A549 (cell line): ENCODE measurements around the gene MYO18A. TPM values are rescaled to one million over a fixed set of nuclear protein-coding genes. Genes with fewer than 3 reads are reported as not detected.
A peak's percentile ranks its signal among the peaks of the same experiment; 100 is the strongest.

Experiments
- ATAC-seq, 2 experiments: fragments of 200-7000 bp in 1 of 2; fragments of >200 bp in 1 of 2; cut with Nextera tagmentation in 1 of 2; cut with Tn5 transposase in 1 of 2; 3 replicates each; pipeline versions ENCODE4 v1.8.0 to v1.9.1; 2018 to 2020; ENCODE audit warnings: mild to moderate bottlenecking in 1 of 2, moderate library complexity in 1 of 2
- CTCF ChIA-PET: fragments of 300-600 bp; sonication (Branson Sonifier 250); formaldehyde crosslinking; extraction: SDS; loops from one replicate; lab custom pipeline; 2021; ENCODE audit warnings: antibody characterized with exemption, inconsistent platforms; lab: Yijun Ruan, JAX
- POLR2A ChIA-PET: fragments of 350-600 bp; formaldehyde crosslinking; extraction: SDS; loops from one replicate; lab custom pipeline; 2021; ENCODE audit warnings: antibody characterized with exemption, inconsistent platforms; lab: Yijun Ruan, JAX
- DNase-seq, 2 experiments: peaks; one replicate each; pipeline versions ENCODE4 v3.0.0 to v3.0.0-alpha.2; 2011 to 2016; ENCODE audit warnings: low read depth in 1 of 2, low spot score in 1 of 2
- FAIRE-seq: peaks from 2 replicates; lab custom pipeline; 2011; peaks lifted over from hg19 to GRCh38; lab: Jason Lieb, UNC
- H3K27ac ChIP-seq, 2 experiments: fragments of >200 bp; sonication (Bioruptor Twin); formaldehyde crosslinking; 3 replicates each; pipeline ENCODE4 v1.5.1; 2016 to 2017
- H3K4me1 ChIP-seq: fragments of >200 bp; sonication (Bioruptor Twin); formaldehyde crosslinking; 3 replicates; pipeline ENCODE4 v1.6.1; 2016
- H3K4me2 ChIP-seq: fragments of >200 bp; sonication (Bioruptor Twin); formaldehyde crosslinking; 3 replicates; pipeline ENCODE4 v1.6.1; 2016
- H3K4me3 ChIP-seq: fragments of >200 bp; sonication (Bioruptor Twin); formaldehyde crosslinking; 3 replicates; pipeline ENCODE4 v1.5.1; 2016
- H3K9me3 ChIP-seq: fragments of >200 bp; sonication (Bioruptor Twin); formaldehyde crosslinking; 3 replicates; pipeline ENCODE4 v1.6.1; 2016
- BCL3 ChIP-seq: fragments of >200 bp; sonication (Bioruptor Twin); formaldehyde crosslinking; IDR thresholded peaks from 3 replicates; pipeline ENCODE4 v1.6.1; 2016
- CBX8 ChIP-seq: fragments of 200-600 bp; sonication (generic); IDR thresholded peaks from 2 replicates; pipeline ENCODE4 v1.6.1; 2016
- EHF ChIP-seq: fragments of 250-450 bp; sonication (Bioruptor Pico); IDR thresholded peaks from 2 replicates; pipeline ENCODE4 v1.5.0; 2020; ENCODE audit warnings: mild to moderate bottlenecking
- GATA3 ChIP-seq: IDR thresholded peaks from 2 replicates; pipeline ENCODE4 v1.6.1; 2012; ENCODE audit warnings: borderline replicate concordance
- HDAC2 ChIP-seq: fragments of 200-600 bp; sonication (generic); IDR thresholded peaks from 2 replicates; pipeline ENCODE4 v1.6.1; 2016
- HOXB5 ChIP-seq: fragments of 250-450 bp; sonication (Bioruptor Pico); IDR thresholded peaks from 2 replicates; pipeline ENCODE4 v1.5.0; 2020; ENCODE audit warnings: mild to moderate bottlenecking, moderate library complexity
- JUN ChIP-seq, 2 experiments: fragments of >200 bp; sonication (Bioruptor Twin); formaldehyde crosslinking; IDR thresholded peaks; 2 replicates in 1 of 2; 3 replicates in 1 of 2; pipeline ENCODE4 v1.6.1; 2016 to 2017
- MAX ChIP-seq: IDR thresholded peaks from 2 replicates; pipeline ENCODE4 v1.6.1; 2012
- MAZ ChIP-seq: fragments of 150-350 bp; IDR thresholded peaks from 2 replicates; pipeline ENCODE4 v1.6.1; 2014; ENCODE audit warnings: antibody characterized with exemption, low read depth, low read length, borderline replicate concordance
- MYC ChIP-seq: IDR thresholded peaks from 2 replicates; pipeline ENCODE4 v1.6.1; 2012; ENCODE audit warnings: mild to moderate bottlenecking, inconsistent platforms, low read length, improper control_type of control experiment, borderline replicate concordance
- NPAS2 ChIP-seq: fragments of 250-450 bp; sonication (Bioruptor Pico); IDR thresholded peaks from 2 replicates; pipeline ENCODE4 v1.8.0; 2022; ENCODE audit warnings: mild to moderate bottlenecking, moderate library complexity, borderline replicate concordance
- PBX3 ChIP-seq: IDR thresholded peaks from 2 replicates; pipeline ENCODE4 v1.6.1; 2012
- POLR2A ChIP-seq: IDR thresholded peaks from 2 replicates; pipeline ENCODE4 v1.6.1; 2012; ENCODE audit warnings: mild to moderate bottlenecking, low read length
- REST ChIP-seq: fragments of 200-600 bp; sonication (generic); IDR thresholded peaks from 2 replicates; pipeline ENCODE4 v1.6.1; 2016; ENCODE audit warnings: antibody characterized with exemption, mild to moderate bottlenecking, moderate library complexity
- ZNF302 ChIP-seq: fragments of 250-450 bp; sonication (Bioruptor Pico); IDR thresholded peaks from 2 replicates; pipeline ENCODE4 v1.9.0; 2021; ENCODE audit warnings: inconsistent platforms, mild to moderate bottlenecking, moderate library complexity
- WGBS: methylation state at CpG from one replicate; pipeline ENCODE4 v1.1.6; 2017; ENCODE audit errors: missing lambda C conversion rate; 5-methylcytosine and 5-hydroxymethylcytosine counted together
- polyA plus RNA-seq, 4 experiments: library from polyadenylated mRNA; depleted of rRNA in 3 of 4; stranded (reverse); fragments of >200 nt; fragmentation: RNase III in 1 of 4; extraction: RNeasy Plus Mini Kit Qiagen cat#74134 plus additional on column Dnase treatment in 1 of 4; gene quantifications; 2 replicates in 3 of 4; 3 replicates in 1 of 4; pipeline ENCODE4 v1.2.3, GENCODE V29; 2011 to 2017

Gene MYO18A
- polyA plus RNA-seq, 2 of the 4 experiments (the other 2 are of a cell fraction), result 12.3 to 28.4 TPM

GRCh38 chr17:29180788-29181160, 576 bp upstream of the MYO18A start:
- no peak for ATAC-seq
- CTCF ChIA-PET, result interaction anchor here (0.6 to 12.8 kb wide), 24 partner anchors 12 to 411 kb away, joined by 3 to 263 read pairs (median 6); no protein-coding TSS in a partner anchor
- Histone ChIP-seq H3K4me1 (peaks cover 36% of the 10 kb centered on the region), H3K9me3 (no peaks in the 10 kb centered on the region; the same call in 2 of the 3 replicates), H3K4me2 (peak overlapping the region; percentile 88), H3K27ac (peak overlapping the region; percentile 81 to 95), H3K4me3 (peak overlapping the region; percentile 60)
- 68% methylated on average over 4 of the region's 4 CpGs for WGBS
- no peak for DNase-seq
- TF ChIP-seq HOXB5 (CRISPR knock-in tag) (no peak), MYC (no peak), HDAC2 (no peak), CBX8 (no peak), EHF (CRISPR knock-in tag) (no peak), MAZ (no peak), PBX3 (no peak)
- no peak for FAIRE-seq
- POLR2A ChIA-PET, result interaction anchor here (1.0 to 4.3 kb wide), 12 partner anchors 9 to 229 kb away, joined by 3 to 47 read pairs (median 6); partner anchors contain the start of genes NUFIP2 and PHF12

- peak overlapping the region; percentile 81 to 95 for H3K27ac ChIP-seq
- peak overlapping the region; percentile 60 for H3K4me3 ChIP-seq
- 2% methylated on average over 26 of the region's 28 CpGs for whole genome bisulfite sequencing
- H3K4me2 ChIP-seq, result peak overlapping the region; percentile 88
- ATAC-seq, result peak; percentile 60 to 83
- CTCF ChIA-PET, result interaction anchor here (0.6 to 12.8 kb wide), 31 partner anchors 13 to 1959 kb away, joined by 3 to 263 read pairs (median 5); partner anchors contain the start of gene CRYBA1
- POLR2A ChIA-PET, result interaction anchor here (0.6 to 4.3 kb wide), 26 partner anchors 8 to 559 kb away, joined by 3 to 47 read pairs (median 5); partner anchors contain the start of genes NEK8, NUFIP2 and PHF12
- peak; percentile 79 to 84 for DNase-seq
- no peak for FAIRE-seq
- H3K9me3 ChIP-seq, result no peaks in the 10 kb centered on the region; the same call in 2 of the 3 replicates
- TF ChIP-seq REST (no peak), MAX (peak; percentile 52), POLR2A (peak; percentile 87), NPAS2 (CRISPR knock-in tag) (no peak), ZNF302 (CRISPR knock-in tag) (no peak), JUN (IDR thresholded peaks at IDR 0.05) (peak in 1 of 2 experiments; percentile 53; a peak in 2 of 5 replicates), BCL3 (no peak), GATA3 (0 out of 2 replicates have a peak, but pooled peaks have one; percentile 7)
- H3K4me1 ChIP-seq, result peaks cover 38% of the 10 kb centered on the region
Measured at GRCh38 chr17:29179232-29180033, 765 bp downstream of the MYO18A start.
